GM11168 (cell line): Measurements from ENCODE around the gene GATAD2B.

Experiments used
- in situ Hi-C: fragments of 300-500 bp; cut with MboI; formaldehyde crosslinking; loops from one replicate; pipeline ENCODE4 v1.12.0; 2022; ENCODE audit warnings: low sequenced_read_pairs; ENCODE audit not compliant: unreplicated experiment

Gene GATAD2B

GRCh38 chr1:153801028-153801625 is 121.6 kb downstream of the GATAD2B start:
- in situ Hi-C loops: no loop called here

- in situ Hi-C loops: no loop called here
Observed at GRCh38 chr1:153800516-153800915, 122.3 kb downstream of the GATAD2B start.

GRCh38 chr1:153799566-153800465 is 123.0 kb downstream of the GATAD2B start:
- in situ Hi-C loops: loop anchor here (5.0 to 10.0 kb wide), 2 partner anchors 122 to 165 kb away; partner anchors contain the start of genes CREB3L4, GATAD2B and SLC39A1

GRCh38 chr1:153799016-153799415 is 123.8 kb downstream of the GATAD2B start:
- in situ Hi-C loops: loop anchor here (5.0 to 10.0 kb wide), 2 partner anchors 123 to 166 kb away; partner anchors contain the start of genes CREB3L4, GATAD2B and SLC39A1

GRCh38 chr1:153798468-153798780 is 124.3 kb downstream of the GATAD2B start:
- in situ Hi-C loops: loop anchor here (5.0 to 10.0 kb wide), 2 partner anchors 124 to 166 kb away; partner anchors contain the start of genes CREB3L4, GATAD2B and SLC39A1

- in situ Hi-C loops: loop anchor here (5.0 to 10.0 kb wide), 2 partner anchors 125 to 168 kb away; partner anchors contain the start of genes CREB3L4, GATAD2B and SLC39A1
Observed at GRCh38 chr1:153796786-153797659, 125.7 kb downstream of the GATAD2B start.

GRCh38 chr1:153795934-153796785 is 126.6 kb downstream of the GATAD2B start:
- in situ Hi-C loops: loop anchor here (5.0 to 10.0 kb wide), 2 partner anchors 126 to 169 kb away; partner anchors contain the start of genes CREB3L4, GATAD2B and SLC39A1

GRCh38 chr1:153795330-153795837 is 127.4 kb downstream of the GATAD2B start:
- in situ Hi-C loops: loop anchor here (5.0 to 10.0 kb wide), 2 partner anchors 127 to 169 kb away; partner anchors contain the start of genes CREB3L4, GATAD2B and SLC39A1

- in situ Hi-C loops: loop anchor here (5.0 to 10.0 kb wide), 2 partner anchors 128 to 170 kb away; partner anchors contain the start of genes CREB3L4, GATAD2B and SLC39A1
Observed at GRCh38 chr1:153794624-153795329, 128.0 kb downstream of the GATAD2B start.

- in situ Hi-C loops: loop anchor here (10.0 kb wide), 1 partner anchor 171 kb away; the partner anchor contains the start of genes CREB3L4 and SLC39A1
Observed at GRCh38 chr1:153793973-153794615, 128.7 kb downstream of the GATAD2B start.

- in situ Hi-C loops: loop anchor here (10.0 kb wide), 1 partner anchor 171 kb away; the partner anchor contains the start of genes CREB3L4 and SLC39A1
Observed at GRCh38 chr1:153793261-153793972, 129.4 kb downstream of the GATAD2B start.

GRCh38 chr1:153792631-153793041 is 130.1 kb downstream of the GATAD2B start:
- in situ Hi-C loops: loop anchor here (10.0 kb wide), 1 partner anchor 172 kb away; the partner anchor contains the start of genes CREB3L4 and SLC39A1

- in situ Hi-C loops: loop anchor here (10.0 kb wide), 1 partner anchor 173 kb away; the partner anchor contains the start of genes CREB3L4 and SLC39A1
Observed at GRCh38 chr1:153791648-153792253, 131.0 kb downstream of the GATAD2B start.

GRCh38 chr1:153790966-153791647 is 131.7 kb downstream of the GATAD2B start:
- in situ Hi-C loops: loop anchor here (10.0 kb wide), 1 partner anchor 174 kb away; the partner anchor contains the start of genes CREB3L4 and SLC39A1

GRCh38 chr1:153790313-153790965 is 132.3 kb downstream of the GATAD2B start:
- in situ Hi-C loops: loop anchor here (10.0 kb wide), 1 partner anchor 174 kb away; the partner anchor contains the start of genes CREB3L4 and SLC39A1
